Stimulated activated naive CD4-positive, alpha-beta T cell (primary cell): Measurements from ENCODE around the gene PER1.
"Not testable (repeated sequence)": the region's sequence is repeated elsewhere in the genome, so short reads cannot be mapped to it uniquely, and the experiment has no call there.

Source experiments
- DNase-seq, 6 experiments: peaks; one replicate each; lab custom pipeline; 2025; lab: John Stamatoyannopoulos, UW

Gene PER1

GRCh38 chr17:8120520-8121406 is 31.4 kb downstream of the PER1 start:
- peak in 5 of 6 experiments; percentile 65 to 80 (median 73) for DNase-seq

DNA sequence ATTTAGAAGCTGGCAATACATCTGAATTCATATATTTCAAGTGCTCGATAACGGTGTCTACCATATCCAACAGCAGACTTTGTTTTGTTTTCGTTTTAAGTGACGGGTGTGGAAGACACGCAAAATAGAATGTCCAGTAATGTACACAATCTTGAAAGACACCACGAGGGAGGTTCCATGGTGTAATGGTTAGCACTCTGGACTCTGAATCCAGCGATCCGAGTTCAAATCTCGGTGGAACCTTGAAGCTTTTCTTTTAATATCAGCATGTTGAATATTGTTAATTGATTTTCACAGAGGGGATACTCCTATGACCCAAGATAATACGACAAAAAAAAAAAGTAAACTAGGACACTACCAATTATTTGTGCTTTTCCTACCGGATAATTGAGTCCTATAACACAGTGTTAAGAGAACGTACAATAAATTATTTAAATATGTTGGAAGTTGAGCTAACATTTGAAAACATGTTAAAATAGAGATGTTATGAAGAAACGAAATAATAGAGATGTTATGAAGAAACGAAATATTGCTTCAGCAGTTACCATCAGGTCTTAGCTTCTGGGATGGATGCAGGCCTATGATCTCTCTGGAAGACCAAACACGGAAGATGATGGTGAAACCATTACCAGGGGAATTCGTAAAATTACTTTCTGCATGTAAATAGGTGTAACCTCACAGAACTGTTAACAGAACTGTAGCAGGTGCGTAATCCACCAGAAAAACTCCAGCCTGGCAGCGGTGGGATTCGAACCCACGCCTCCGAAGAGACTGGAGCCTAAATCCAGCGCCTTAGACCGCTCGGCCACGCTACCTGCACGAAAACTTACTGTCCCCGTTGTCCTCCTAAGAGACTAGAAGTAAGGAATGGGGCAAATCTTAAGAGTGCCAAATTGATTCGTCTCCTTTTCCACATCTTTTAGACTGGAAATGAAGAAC is 32.4 kb downstream of the PER1 start:
- peak; percentile 74 to 95 (median 83) for DNase-seq

- DNase-seq, result peak; percentile 80 to 94 (median 86)
These were observed 33.2 kb downstream of the PER1 start for GRCh38 chr17:8118769-8119580.

- no peak for DNase-seq
These were observed 34.0 kb downstream of the PER1 start, which contains the start of gene ALOXE3 for GRCh38 chr17:8117980-8118768. Gene ALOXE3 (minus strand): TSS chr17:8118514. CDS start chr17:8117990, 524 bp downstream.

DNA sequence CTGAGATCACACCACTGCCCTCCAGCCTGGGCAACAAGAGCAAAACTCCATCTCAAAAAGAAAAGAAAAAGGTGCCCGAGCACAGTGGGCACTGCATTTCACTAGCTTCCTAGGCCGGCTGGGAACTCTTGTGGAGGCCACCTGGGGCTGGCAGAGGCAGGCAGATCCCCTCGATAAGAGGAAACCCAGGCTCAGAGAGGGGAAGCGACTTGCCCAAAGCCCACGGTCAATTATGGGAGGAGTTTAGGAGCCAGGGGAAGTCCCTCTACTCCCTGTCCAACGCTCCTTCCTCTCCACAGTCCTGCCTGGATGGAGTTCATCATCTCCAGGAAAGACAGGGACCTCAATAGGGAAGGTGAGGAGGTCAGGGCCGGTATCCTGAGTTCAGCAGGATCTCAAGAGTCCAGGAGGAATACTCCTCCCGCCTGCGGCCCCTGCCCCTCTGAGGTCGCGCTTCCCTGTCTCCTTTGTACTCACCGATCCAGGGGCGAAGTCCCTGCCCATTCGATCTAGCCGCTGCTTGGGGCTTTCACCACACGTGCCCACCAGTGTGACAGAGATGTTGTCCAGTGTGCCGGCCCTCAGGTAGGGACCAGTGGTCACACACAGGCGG is 34.7 kb downstream of the PER1 start:
- DNase-seq, result no peak

GRCh38 chr17:8116776-8117175 is 35.4 kb downstream of the PER1 start:
- no peak for DNase-seq

GRCh38 chr17:8110907-8111306 is 41.3 kb downstream of the PER1 start:
- no peak for DNase-seq

- no peak for DNase-seq
These were observed 41.8 kb downstream of the PER1 start for GRCh38 chr17:8110456-8110804.

DNA sequence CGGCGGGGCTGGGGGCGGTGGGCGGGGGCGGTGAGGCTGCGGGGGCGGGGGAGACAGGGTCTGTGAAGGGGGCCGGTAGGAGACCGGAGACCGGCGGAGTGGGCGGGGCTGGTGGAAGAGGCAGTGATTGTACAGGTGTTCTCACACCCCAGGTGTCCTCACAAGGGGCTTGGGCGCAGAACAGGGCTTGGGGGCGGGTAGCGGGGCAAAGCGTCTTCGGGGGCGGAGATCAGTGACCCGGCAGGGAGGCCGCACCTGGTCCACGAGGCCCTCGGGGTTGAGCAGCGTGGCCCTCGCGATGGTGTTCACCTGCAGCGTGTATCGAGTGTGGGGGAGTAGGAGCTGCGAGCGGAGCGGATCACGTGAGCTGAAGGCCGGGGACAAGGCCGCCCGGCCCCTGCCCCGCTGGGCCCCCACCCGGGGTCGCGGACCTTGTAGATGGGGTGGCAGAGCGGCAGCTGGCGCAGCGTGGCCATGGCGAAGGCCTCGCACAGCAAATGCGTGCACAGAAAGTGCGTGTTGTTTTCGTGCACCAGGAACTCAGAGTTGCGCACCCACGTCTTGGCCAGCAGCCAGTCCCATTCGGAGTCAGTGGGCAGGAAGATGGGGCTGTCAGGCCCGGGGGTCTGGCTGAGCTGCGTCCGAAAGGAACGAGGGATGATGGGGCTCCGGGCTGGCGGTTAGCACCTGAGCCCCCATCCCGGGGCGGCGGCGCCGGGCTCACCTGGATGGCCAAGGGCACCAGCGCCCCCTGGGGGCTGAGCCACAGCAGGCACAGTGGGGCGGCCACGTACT is 42.3 kb downstream of the PER1 start:
- peak; percentile 71 to 91 (median 78) for DNase-seq

DNA sequence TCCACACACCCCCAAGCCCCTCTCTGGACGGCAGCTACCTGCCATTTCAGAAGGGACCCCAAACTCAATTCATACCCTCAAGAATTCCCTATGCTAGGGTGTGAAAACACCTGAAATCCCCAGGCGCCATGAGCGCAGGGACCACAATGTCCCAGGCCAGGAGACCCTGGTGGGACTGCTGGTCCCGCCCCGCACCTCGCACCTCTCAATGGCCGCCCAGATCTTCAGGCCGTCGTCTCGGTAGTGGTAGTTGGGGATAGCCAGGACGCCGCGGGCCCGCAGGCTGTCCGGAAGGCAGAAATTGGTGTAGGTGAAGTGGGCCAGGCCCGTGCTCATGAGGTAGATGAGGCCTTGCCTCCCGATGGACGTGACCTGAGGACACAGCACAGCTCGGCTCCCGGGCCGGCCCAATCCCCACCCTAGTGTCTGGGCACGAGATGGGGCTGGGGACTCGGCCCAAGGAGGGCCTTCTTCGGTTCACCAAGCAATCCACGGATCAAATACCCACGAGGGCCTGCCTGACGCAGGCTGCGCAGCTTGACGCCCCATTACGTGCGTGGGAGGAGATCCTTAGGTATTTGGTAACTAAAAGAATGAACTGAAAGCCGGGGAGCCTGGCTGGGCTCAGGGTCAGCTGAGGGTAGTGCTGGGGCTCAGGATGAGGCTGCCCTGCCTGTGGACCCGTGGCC is 43.1 kb downstream of the PER1 start:
- no peak for DNase-seq

GRCh38 chr17:8106980-8107379 is 45.2 kb downstream of the PER1 start:
- not testable (repeated sequence) for DNase-seq

DNA sequence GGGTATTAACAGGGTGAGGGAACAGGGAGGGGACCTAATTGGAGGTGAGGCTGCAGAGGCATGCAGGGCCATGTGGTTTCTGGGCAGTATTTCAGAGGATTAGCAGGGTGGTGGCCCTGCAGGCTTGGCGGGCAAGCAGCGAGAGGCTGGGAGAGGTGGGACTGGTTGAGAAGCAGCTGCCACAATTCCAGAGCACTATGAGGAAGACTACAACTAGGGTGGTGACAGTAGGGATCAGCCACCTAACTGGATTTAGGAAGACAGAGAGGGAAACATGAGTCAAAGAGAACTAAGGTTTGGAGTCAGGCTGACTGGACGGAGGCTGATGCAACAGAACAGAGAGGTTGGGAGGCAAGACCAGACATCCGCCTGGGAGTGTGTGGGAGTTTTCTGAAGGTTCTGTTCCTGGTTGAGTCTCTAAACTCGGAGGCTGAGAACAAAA is 46.2 kb downstream of the PER1 start:
- no peak for DNase-seq

GRCh38 chr17:8104911-8105310 is 47.3 kb downstream of the PER1 start:
- DNase-seq, result no peak

- no peak for DNase-seq
These were observed 48.7 kb downstream of the PER1 start for GRCh38 chr17:8103549-8103948.

GRCh38 chr17:8101721-8102120 is 50.5 kb downstream of the PER1 start:
- DNase-seq, result no peak

GRCh38 chr17:8100763-8101162 is 51.4 kb downstream of the PER1 start:
- no peak for DNase-seq

DNA sequence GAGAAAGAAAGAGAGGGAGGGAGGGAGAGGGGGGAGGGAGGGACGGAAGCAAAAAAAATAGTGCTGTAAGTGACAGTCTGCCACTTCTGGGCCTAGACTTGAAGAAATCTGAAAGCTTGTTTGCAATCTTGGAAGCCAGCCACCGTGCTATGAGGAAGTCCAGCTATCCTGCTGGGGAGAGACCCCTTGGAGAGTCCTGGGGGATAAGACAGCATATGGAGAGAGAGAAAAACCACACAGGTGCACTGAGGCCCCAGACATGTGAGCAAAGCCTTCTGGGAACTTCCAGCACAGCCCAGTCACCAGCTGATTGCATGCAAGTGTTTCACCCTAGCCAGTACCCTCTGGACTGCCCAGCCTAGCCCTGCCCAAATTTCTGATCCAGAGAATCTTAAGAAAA is 52.1 kb downstream of the PER1 start:
- DNase-seq, result no peak

DNA sequence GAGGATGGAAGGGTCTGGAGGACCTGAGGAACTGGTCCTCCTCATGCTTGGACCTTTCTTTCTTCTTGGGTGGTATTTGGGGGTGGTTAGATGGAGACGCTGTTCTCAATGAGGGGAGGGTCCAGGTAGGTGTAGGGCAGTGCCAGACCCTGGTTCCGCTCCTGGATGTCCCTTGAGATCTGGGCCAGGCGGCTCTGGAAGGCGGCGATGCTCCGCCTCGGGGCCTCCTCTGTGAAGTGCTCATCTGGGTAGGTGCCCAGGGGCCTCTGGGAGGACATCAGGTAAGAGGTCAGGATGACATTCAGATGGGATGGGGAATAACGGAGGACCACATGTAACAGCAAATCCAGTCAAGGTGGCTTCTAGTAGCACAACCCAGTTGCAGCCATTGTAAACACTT is 55.7 kb downstream of the PER1 start:
- no peak for DNase-seq

GRCh38 chr17:8095361-8095760 is 56.8 kb downstream of the PER1 start:
- no peak for DNase-seq
